ENCODE results near the gene UBQLN2. TPM values are rescaled to one million over a fixed set of nuclear protein-coding genes. Genes with fewer than 3 reads are reported as not detected.
"Not testable (repeated sequence)": the region's sequence is repeated elsewhere in the genome, so short reads cannot be mapped to it uniquely, and the experiment has no call there.

Gene UBQLN2
- total RNA-seq (2014; rRNA removed; shearing (Covaris generic)) (11.4 and 11.9 TPM in 2 replicates), polyA plus RNA-seq (2016; fragmentation: Nextera tagmentation; extraction: Ambion mirVana) (40.6 and 41.8 TPM in 2 replicates)

- H3K4me1 ChIP-seq (ENCODE audit: insufficient read depth): peaks cover 27% of the 10 kb centered on the region
- H3K36me3 ChIP-seq (ENCODE audit: low read depth): no peaks in the 10 kb centered on the region
- peaks cover 49% of the 10 kb centered on the region for H3K79me2 ChIP-seq (ENCODE audit: insufficient read depth)
- DNase-seq: peak; percentile 85
- no peaks in the 10 kb centered on the region for H3K9me3 ChIP-seq (ENCODE audit: low read depth)
- TF ChIP-seq EZH2phosphoT487 (IDR thresholded peaks at IDR 0.05; ENCODE audit: insufficient read depth, low read depth): no peak
- no peak for TF ChIP-seq EZH2 (IDR thresholded peaks at IDR 0.05; ENCODE audit: insufficient read depth, poor library complexity, severe bottlenecking)
- in situ Hi-C loops (cut with MboI): no loop called here
- peaks cover 7% of the 10 kb centered on the region; the same call in 1 of the 2 replicates for H3F3A ChIP-seq (ENCODE audit: insufficient read depth)
- H3K4me3 ChIP-seq: peak within 1 kb of the TSS; percentile 97
- peak within 1 kb of the TSS; percentile 97 for H2AFZ ChIP-seq
- no peaks in the 10 kb centered on the region for H3K9me2 ChIP-seq (ENCODE audit: insufficient read depth)
- no peaks in the 10 kb centered on the region for H3K27me3 ChIP-seq (replicated peaks; ENCODE audit: insufficient read depth)
- 1% methylated on average over 18 to 26 of the region's 70 CpGs for WGBS, 2 experiments (ENCODE audit: low coverage in 1 of 2, low lambda C conversion rate in 2 of 2, missing lambda C conversion rate in 2 of 2)
- no peaks in the 10 kb centered on the region; the same call in 1 of the 2 replicates for H4K20me1 ChIP-seq (ENCODE audit: insufficient read depth)
- H3K27ac ChIP-seq: peak within 1 kb of the TSS; percentile 99
- H3K9ac ChIP-seq: peak within 1 kb of the TSS; percentile 100
- peak within 1 kb of the TSS; percentile 77 for H3K4me2 ChIP-seq (ENCODE audit: unreplicated experiment)
Observed at GRCh38 chrX:56563231-56564161, at the start of gene UBQLN2. Gene UBQLN2 (plus strand): TSS chrX:56563627. CDS start chrX:56563874, 247 bp downstream.

DNA sequence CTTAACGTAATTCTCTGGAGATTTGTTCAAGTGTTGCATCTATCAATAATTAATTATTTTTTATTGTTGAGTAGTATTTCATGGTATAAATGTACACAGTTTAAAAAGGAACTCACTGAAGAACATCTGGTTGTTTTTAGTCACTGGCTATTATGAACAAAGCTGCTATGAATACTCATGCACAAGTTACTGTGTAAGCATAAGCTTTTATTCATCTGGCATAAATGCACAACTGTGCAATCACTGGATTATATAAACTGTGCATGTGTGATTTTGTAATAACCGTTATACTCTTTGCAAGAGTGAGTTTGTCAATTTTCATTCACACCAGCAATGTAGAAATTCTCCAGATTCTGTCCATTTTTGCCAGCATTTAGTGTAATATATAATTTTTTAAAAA is 43.8 kb upstream of the UBQLN2 start:
- Histone ChIP-seq H3K9ac (no peak overlapping the region), H3K36me3 (ENCODE audit: low read depth) (no peaks in the 10 kb centered on the region), H3K27ac (no peak overlapping the region), H3K4me1 (ENCODE audit: insufficient read depth) (no peaks in the 10 kb centered on the region), H4K20me1 (ENCODE audit: insufficient read depth) (no peaks in the 10 kb centered on the region), H3K4me3 (no peak overlapping the region), H2AFZ (no peak overlapping the region), H3F3A (ENCODE audit: insufficient read depth) (no peaks in the 10 kb centered on the region), H3K9me2 (ENCODE audit: insufficient read depth) (no peaks in the 10 kb centered on the region), H3K79me2 (ENCODE audit: insufficient read depth) (no peaks in the 10 kb centered on the region), H3K9me3 (ENCODE audit: low read depth) (no peaks in the 10 kb centered on the region), H3K27me3 (replicated peaks; ENCODE audit: insufficient read depth) (no peaks in the 10 kb centered on the region), H3K4me2 (ENCODE audit: unreplicated experiment) (no peak overlapping the region)
- 9 to 15% methylated on average over 2 of the region's 2 CpGs for WGBS, 2 experiments (ENCODE audit: low coverage in 1 of 2, low lambda C conversion rate in 2 of 2, missing lambda C conversion rate in 2 of 2)
- DNase-seq: no peak
- in situ Hi-C loops (cut with MboI): no loop called here
- TF ChIP-seq EZH2phosphoT487 (IDR thresholded peaks at IDR 0.05; ENCODE audit: insufficient read depth, low read depth) (no peak), EZH2 (IDR thresholded peaks at IDR 0.05; ENCODE audit: insufficient read depth, poor library complexity, severe bottlenecking) (no peak)

- H2AFZ ChIP-seq; H3K27ac ChIP-seq; H3K9me3 ChIP-seq (ENCODE audit: low read depth); H3K4me3 ChIP-seq; H3K9ac ChIP-seq; DNase-seq; in situ Hi-C loops (cut with MboI); H3F3A ChIP-seq (ENCODE audit: insufficient read depth); H3K4me2 ChIP-seq (ENCODE audit: unreplicated experiment); H4K20me1 ChIP-seq (ENCODE audit: insufficient read depth); H3K4me1 ChIP-seq (ENCODE audit: insufficient read depth); H3K27me3 ChIP-seq (replicated peaks; ENCODE audit: insufficient read depth); H3K36me3 ChIP-seq (ENCODE audit: low read depth); H3K79me2 ChIP-seq (ENCODE audit: insufficient read depth); H3K9me2 ChIP-seq (ENCODE audit: insufficient read depth): not testable (repeated sequence)
- 3 to 18% methylated on average over 2 of the region's 2 CpGs for WGBS, 2 experiments (ENCODE audit: low coverage in 1 of 2, low lambda C conversion rate in 2 of 2, missing lambda C conversion rate in 2 of 2)
Observed at GRCh38 chrX:56529482-56530007, 33.9 kb upstream of the UBQLN2 start.

DNA sequence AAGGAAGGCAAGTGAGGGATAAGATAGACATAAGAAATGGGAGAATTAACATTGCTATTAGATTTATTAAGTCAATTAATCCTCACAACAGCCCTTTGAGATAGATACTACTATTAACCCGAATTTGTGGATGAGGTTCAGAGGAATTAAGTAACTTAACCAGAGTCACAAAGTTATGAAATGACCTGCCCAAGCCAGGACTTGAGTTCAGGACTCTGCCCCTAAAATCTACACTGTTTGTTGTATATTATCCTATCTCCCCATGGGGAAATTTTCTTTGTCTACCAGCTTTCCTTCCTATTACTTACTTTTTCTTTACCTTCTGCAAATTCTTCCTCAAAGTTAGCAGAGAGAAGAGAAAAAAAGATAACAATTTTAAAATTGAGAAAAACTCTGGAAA is 33.4 kb upstream of the UBQLN2 start:
- Histone ChIP-seq H3K4me3 (no peak overlapping the region), H3K4me2 (ENCODE audit: unreplicated experiment) (no peak overlapping the region), H3F3A (ENCODE audit: insufficient read depth) (no peaks in the 10 kb centered on the region), H3K36me3 (ENCODE audit: low read depth) (no peaks in the 10 kb centered on the region), H3K79me2 (ENCODE audit: insufficient read depth) (no peaks in the 10 kb centered on the region), H3K9me3 (ENCODE audit: low read depth) (no peaks in the 10 kb centered on the region), H3K27me3 (replicated peaks; ENCODE audit: insufficient read depth) (no peaks in the 10 kb centered on the region), H2AFZ (no peak overlapping the region), H4K20me1 (ENCODE audit: insufficient read depth) (no peaks in the 10 kb centered on the region), H3K4me1 (ENCODE audit: insufficient read depth) (no peaks in the 10 kb centered on the region), H3K27ac (no peak overlapping the region), H3K9ac (no peak overlapping the region), H3K9me2 (ENCODE audit: insufficient read depth) (no peaks in the 10 kb centered on the region)
- no peak for TF ChIP-seq EZH2phosphoT487 (IDR thresholded peaks at IDR 0.05; ENCODE audit: insufficient read depth, low read depth)
- no peak for TF ChIP-seq EZH2 (IDR thresholded peaks at IDR 0.05; ENCODE audit: insufficient read depth, poor library complexity, severe bottlenecking)
- in situ Hi-C loops (cut with MboI): no loop called here
- no peak for DNase-seq
- WGBS, 2 experiments (ENCODE audit: low coverage in 1 of 2, low lambda C conversion rate in 2 of 2, missing lambda C conversion rate in 2 of 2): 0% methylated on average over 1 of the region's 1 CpG
